ENCODE results near the gene NCDN. TPM values are rescaled to one million over a fixed set of nuclear protein-coding genes. Genes with fewer than 3 reads are reported as not detected.

The NCDN gene, protein sequence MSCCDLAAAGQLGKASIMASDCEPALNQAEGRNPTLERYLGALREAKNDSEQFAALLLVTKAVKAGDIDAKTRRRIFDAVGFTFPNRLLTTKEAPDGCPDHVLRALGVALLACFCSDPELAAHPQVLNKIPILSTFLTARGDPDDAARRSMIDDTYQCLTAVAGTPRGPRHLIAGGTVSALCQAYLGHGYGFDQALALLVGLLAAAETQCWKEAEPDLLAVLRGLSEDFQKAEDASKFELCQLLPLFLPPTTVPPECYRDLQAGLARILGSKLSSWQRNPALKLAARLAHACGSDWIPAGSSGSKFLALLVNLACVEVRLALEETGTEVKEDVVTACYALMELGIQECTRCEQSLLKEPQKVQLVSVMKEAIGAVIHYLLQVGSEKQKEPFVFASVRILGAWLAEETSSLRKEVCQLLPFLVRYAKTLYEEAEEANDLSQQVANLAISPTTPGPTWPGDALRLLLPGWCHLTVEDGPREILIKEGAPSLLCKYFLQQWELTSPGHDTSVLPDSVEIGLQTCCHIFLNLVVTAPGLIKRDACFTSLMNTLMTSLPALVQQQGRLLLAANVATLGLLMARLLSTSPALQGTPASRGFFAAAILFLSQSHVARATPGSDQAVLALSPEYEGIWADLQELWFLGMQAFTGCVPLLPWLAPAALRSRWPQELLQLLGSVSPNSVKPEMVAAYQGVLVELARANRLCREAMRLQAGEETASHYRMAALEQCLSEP
- total RNA-seq = 10 to 100 TPM; 16.9 to 18.3 TPM

DNA sequence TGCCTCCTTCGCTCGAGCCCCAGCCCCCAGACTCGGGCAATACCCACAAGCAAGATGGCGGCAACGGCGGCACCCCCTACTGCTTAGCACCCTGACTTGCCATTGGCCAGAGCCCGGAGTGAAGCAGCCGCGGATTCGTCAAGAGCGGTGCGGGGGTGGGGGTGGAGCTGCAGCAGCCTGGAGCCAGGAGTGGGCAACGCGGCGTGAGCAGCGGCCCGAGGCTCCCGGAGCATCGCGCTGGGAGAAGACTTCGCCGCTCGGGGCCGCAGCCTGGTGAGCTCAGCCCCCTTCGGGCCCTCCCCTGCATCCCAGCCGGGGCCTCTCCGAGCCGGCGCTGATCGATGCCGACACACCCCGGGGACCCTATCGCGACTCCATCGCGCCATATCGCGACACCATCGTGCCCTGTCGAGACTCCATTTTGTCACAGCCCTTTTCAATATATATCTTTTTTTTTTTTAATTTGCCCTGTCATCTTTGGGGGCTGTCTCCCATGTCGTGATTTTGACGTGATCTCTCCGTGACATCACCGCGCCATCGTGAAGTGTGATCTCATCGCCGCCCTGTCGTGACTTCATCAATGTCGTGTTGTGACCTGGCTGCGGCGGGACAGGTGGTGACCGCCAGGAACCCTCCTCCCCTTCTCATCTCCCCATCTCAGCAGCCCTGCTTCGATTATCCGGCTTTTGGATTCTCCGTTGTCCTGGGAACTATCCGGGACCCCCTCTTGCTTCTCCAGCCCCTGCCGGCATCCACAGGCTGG, at the start of gene NCDN:
Gene NCDN, plus strand, starts transcription at position 189 of the 763 bp plus-strand sequence. Its CDS starts 392 bp downstream, at position 581.

DNA sequence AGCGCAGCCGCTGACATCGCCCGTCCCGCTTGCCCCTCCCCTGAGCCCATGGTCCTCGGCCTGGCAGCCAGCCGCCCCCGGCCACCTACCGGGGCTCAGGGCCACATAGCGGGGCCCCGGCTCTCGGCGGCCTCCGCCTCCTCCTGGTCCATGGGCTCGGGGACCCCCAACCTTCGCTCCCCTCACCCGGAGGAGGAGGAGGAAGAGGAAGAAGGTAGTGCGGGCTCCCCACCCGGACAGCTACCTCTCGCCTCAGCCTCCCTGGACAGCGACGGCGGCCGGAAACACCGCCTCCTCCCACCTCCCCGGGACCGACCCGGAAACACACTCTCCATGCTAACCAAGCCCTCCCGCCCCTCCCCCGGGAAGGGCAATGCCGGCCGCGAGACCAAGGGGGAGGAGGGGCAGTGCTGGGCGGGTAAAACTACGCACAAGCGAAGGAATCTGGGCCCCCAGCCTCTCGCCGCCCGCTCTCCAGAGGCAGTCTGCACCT, 435 bp upstream of the NCDN start, which contains the start of gene KIAA0319L:
Gene KIAA0319L, minus strand, starts transcription at position 286 of the 493 bp plus-strand sequence. CDS start 2,912 bp downstream, outside the sequence.

DNA sequence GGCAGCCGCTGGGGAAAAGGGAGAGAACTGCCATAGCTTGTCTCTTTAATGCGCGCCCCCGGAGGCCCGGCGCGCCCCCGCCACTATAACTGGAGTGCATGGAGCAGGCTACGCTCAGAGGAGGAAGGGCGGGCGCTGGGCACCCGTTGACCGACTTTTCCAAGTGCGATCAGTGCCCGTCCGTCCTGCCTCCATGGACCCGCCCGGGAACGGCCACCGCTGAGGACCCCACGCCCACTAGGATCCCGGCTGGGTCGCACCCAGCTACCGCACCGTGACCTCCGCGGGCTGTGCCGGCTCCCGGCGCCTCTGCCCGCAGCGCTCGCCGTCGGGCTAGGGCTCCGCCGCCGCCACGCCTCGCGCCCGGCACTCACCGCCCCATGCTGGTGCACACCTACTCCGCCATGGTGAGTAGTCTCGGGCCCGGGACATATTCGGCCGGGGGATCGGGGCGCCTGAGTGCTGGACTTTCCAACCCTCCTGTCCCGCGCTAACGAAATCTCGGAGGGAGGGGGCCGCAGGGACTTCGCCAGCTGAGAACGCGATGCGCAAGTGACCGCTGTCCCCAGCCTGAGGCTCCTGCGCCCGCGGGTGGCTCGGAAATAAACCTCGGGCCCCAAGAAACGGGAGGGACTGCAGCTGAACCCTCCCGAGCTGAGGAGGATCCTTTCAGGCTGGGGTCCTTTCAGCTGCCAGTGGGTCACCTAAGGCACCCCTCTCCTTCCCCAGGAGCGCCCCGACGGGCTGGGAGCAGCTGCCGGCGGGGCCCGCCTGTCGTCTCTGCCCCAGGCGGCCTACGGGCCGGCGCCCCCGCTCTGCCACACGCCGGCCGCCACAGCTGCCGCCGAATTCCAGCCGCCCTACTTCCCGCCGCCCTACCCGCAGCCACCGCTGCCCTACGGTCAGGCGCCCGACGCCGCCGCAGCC, 15.9 kb downstream of the NCDN start, which contains the start of gene TFAP2E:
Gene TFAP2E, plus strand, starts transcription at position 117 of the 927 bp plus-strand sequence. Its CDS starts 264 bp downstream, at position 381.

Other genes starting within 250 kb of the NCDN start
- 10 to 100 TPM; 42.7 to 49.0 TPM for gene KIAA0319L, start 396 bp upstream of the NCDN start, total RNA-seq
- gene TFAP2E, start 15.5 kb downstream of the NCDN start, total RNA-seq = under 1 TPM; 0.58 to 0.70 TPM
- gene PSMB2, start 83.7 kb downstream of the NCDN start, total RNA-seq = 10 to 100 TPM; 51.1 to 55.1 TPM
- gene C1orf216, start 161.1 kb downstream of the NCDN start, total RNA-seq = 10 to 100 TPM; 11.4 to 11.6 TPM
- 10 to 100 TPM; 40.4 to 43.1 TPM for gene CLSPN, start 212.2 kb downstream of the NCDN start, total RNA-seq

Measured in activated naive CD4-positive, alpha-beta T cell treated with anti-CD3 and anti-CD28 coated beads, Interleukin-2, amount 10 ng/mL, durations not matched to agents 5 hours and 36 hours (primary cell).